ENCODE results near the gene POU4F1. TPM values are rescaled to one million over a fixed set of nuclear protein-coding genes. Genes with fewer than 3 reads are reported as not detected.

POU4F1 gene
- total RNA-seq, 1 experiment from 2014 or later, result not detected

DNA sequence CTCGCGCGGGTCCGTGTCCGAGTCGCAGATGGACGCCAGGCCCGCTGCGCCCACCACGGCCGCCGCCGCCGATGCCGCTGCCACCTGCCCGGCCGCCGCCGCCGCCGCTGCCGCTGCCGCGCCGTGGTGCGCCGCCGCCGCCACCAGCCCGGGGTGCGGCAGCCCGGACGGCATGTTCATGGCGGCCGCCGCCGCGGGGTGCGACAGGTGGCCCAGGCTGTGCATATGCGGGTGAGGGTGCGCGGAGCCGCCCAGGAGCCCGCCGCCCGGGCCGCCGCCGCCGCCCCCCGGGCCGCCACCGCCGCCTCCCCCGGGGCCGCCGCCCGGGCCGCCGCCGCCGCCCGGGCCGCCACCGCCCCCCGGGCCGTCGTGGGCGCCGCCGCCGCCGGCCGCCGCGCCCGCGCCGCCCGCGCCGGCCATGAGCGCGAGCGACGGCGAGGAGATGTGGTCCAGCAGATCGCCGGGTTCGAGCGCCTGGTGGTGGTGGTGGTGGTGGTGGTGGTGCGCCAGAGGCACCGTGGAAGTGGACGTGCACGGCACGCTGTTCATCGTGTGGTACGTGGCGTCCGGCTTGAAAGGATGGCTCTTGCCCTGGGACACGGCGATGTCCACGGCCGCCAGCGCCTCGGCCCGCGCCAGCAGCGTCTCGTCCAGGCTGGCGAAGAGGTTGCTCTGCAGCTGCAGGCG, 1.3 kb downstream of the POU4F1 start:
- H3K4me3 ChIP-seq (ENCODE audit: low read length), result no peak overlapping the region
- H2AFZ ChIP-seq (ENCODE audit: low read length), result no peak overlapping the region
- no peaks in the 10 kb centered on the region for H3K27me3 ChIP-seq (ENCODE audit: low read length)

DNA sequence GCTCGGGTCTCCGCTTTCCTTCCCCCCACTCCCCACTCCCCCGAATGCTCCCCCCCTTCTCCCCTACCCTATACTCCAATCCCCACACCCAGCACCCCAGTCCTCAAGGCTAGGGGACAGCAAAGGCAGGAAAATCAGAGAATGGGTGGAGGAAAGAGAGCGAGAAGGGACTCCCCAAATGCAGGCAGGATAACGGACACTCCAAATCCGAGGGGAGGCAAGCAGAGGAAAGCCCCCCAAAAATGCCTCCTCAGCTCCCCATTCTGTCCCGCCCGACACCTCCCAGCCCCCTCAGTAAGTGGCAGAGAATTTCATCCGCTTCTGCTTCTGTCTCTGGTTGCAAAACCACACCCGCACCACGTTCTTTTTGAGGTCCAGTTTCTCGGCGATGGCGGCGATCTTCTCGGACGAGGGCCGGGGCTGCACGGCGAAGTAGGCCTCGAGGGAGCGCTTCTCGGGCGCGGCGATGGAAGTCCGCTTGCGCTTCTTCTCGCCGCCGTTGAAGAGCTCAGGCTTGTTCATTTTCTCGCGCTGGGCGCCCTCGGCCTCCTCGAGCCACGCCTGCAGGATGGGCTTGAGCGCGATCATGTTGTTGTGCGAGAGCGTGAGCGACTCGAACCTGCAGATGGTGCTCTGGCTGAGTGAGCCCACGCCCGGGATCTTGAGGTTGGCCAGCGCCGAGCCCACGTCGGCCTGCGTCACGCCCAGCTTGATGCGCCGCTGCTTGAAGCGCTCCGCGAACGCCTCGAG, 2.1 kb downstream of the POU4F1 start:
- peaks cover 6% of the 10 kb centered on the region for H3K4me1 ChIP-seq (ENCODE audit: low read length)

More for the DNA sequence above, 1.3 kb downstream of the POU4F1 start:
- H3K4me2 ChIP-seq (ENCODE audit: low read depth, low read length, poor library complexity, severe bottlenecking), result no peak overlapping the region
- no peaks in the 10 kb centered on the region for H3K79me2 ChIP-seq (ENCODE audit: low read length)
- DNase-seq, result no peak
- no peaks in the 10 kb centered on the region for H3K9me2 ChIP-seq (replicated peaks; ENCODE audit: insufficient read depth, low read length)
- H3K9me3 ChIP-seq (ENCODE audit: low read length), result no peaks in the 10 kb centered on the region
- no peak overlapping the region for H3K9ac ChIP-seq (ENCODE audit: low read length)
- no peak overlapping the region for H3K27ac ChIP-seq (ENCODE audit: low read length)
- H3K4me1 ChIP-seq (ENCODE audit: low read length), result peaks cover 6% of the 10 kb centered on the region
- no peaks in the 10 kb centered on the region for H3K36me3 ChIP-seq (ENCODE audit: insufficient read depth, low read length)
- H4K20me1 ChIP-seq (ENCODE audit: insufficient read depth, low read depth, low read length), result no peaks in the 10 kb centered on the region

DNA sequence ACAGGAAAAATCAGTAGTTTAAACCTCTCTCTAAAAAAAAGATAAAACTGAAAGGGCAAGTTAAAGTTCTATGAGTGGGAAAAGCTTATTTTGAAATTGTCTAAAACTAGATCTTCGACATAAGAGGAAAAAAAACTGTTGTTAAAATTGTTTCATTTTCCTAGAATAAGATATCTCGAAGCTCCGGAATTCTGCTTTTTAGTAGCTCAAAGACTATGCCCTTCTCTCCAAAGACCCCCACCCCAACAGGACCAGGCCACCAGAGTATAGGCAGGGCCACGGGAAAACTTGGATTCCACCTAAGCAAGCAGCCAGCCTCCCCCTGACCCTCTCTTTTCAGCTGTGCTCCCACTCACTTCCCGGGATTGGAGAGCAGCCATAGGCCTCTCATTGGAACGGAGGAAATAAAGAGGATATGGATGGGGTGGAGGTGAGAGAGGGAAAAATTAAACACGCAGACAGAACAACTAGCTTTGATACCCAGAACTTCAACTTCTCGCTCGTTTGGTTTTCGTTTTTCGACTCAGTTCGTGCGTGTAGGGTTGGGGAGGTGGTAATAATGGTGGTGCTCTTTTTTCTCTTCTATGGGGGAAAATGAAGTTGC, 3.0 kb downstream of the POU4F1 start:
- Histone ChIP-seq H3K9ac (ENCODE audit: low read length) (no peak overlapping the region), H3K36me3 (ENCODE audit: insufficient read depth, low read length) (no peaks in the 10 kb centered on the region), H3K27ac (ENCODE audit: low read length) (no peak overlapping the region), H3K79me2 (ENCODE audit: low read length) (no peaks in the 10 kb centered on the region), H3K4me3 (ENCODE audit: low read length) (no peak overlapping the region), H3K9me2 (replicated peaks; ENCODE audit: insufficient read depth, low read length) (no peaks in the 10 kb centered on the region), H4K20me1 (ENCODE audit: insufficient read depth, low read depth, low read length) (no peaks in the 10 kb centered on the region), H3K27me3 (ENCODE audit: low read length) (no peaks in the 10 kb centered on the region), H2AFZ (ENCODE audit: low read length) (no peak overlapping the region), H3K4me1 (ENCODE audit: low read length) (peaks cover 6% of the 10 kb centered on the region), H3K9me3 (ENCODE audit: low read length) (no peaks in the 10 kb centered on the region), H3K4me2 (ENCODE audit: low read depth, low read length, poor library complexity, severe bottlenecking) (no peak overlapping the region)
- DNase-seq, result no peak

More for the DNA sequence above, 2.1 kb downstream of the POU4F1 start:
- H3K27ac ChIP-seq (ENCODE audit: low read length), result no peak overlapping the region
- no peak overlapping the region for H3K4me3 ChIP-seq (ENCODE audit: low read length)
- no peak overlapping the region for H3K4me2 ChIP-seq (ENCODE audit: low read depth, low read length, poor library complexity, severe bottlenecking)
- no peak for DNase-seq
- no peaks in the 10 kb centered on the region for H3K27me3 ChIP-seq (ENCODE audit: low read length)
- H3K9me3 ChIP-seq (ENCODE audit: low read length), result no peaks in the 10 kb centered on the region
- H3K9ac ChIP-seq (ENCODE audit: low read length), result no peak overlapping the region
- no peak overlapping the region for H2AFZ ChIP-seq (ENCODE audit: low read length)
- H3K79me2 ChIP-seq (ENCODE audit: low read length), result no peaks in the 10 kb centered on the region
- H4K20me1 ChIP-seq (ENCODE audit: insufficient read depth, low read depth, low read length), result no peaks in the 10 kb centered on the region
- H3K9me2 ChIP-seq (replicated peaks; ENCODE audit: insufficient read depth, low read length), result no peaks in the 10 kb centered on the region
- no peaks in the 10 kb centered on the region for H3K36me3 ChIP-seq (ENCODE audit: insufficient read depth, low read length)

DNA sequence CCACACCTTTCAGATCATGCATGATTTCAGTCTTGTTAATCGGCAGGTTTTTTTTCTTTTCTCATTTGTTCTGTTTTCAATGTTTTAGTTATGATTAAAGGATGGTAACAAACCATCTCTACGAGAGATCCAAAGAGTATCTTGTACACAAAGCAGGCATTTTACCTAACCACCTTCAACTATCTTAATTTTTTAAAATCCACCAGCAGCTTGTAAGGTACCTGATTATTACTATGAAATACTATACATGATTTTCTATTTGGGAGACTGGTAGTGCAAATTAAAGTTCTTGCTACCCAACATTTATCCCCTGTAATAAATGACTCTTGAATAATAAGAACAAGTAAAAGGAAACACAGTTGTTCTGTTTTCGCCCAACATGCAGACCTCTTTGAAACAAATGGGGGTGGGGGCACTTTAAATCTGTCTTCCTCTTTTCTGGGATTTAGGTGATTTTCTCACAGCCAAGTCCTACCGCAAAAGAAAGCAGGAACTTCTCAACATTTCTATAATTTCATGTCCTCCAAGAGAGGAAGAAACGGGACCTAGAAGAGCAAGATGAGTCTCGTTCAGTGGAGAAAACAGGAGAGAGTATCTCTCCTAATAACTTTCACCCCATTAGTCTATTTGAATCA, 3.6 kb downstream of the POU4F1 start:
- H3K4me2 ChIP-seq (ENCODE audit: low read depth, low read length, poor library complexity, severe bottlenecking), result no peak overlapping the region
- no peaks in the 10 kb centered on the region for H3K79me2 ChIP-seq (ENCODE audit: low read length)
- no peaks in the 10 kb centered on the region for H3K27me3 ChIP-seq (ENCODE audit: low read length)
- no peaks in the 10 kb centered on the region for H3K9me2 ChIP-seq (replicated peaks; ENCODE audit: insufficient read depth, low read length)
- no peak overlapping the region for H2AFZ ChIP-seq (ENCODE audit: low read length)
- no peaks in the 10 kb centered on the region for H4K20me1 ChIP-seq (ENCODE audit: insufficient read depth, low read depth, low read length)
- no peak overlapping the region for H3K27ac ChIP-seq (ENCODE audit: low read length)
- DNase-seq, result no peak
- no peaks in the 10 kb centered on the region for H3K9me3 ChIP-seq (ENCODE audit: low read length)
- H3K9ac ChIP-seq (ENCODE audit: low read length), result no peak overlapping the region
- peaks cover 2% of the 10 kb centered on the region for H3K4me1 ChIP-seq (ENCODE audit: low read length)
- H3K36me3 ChIP-seq (ENCODE audit: insufficient read depth, low read length), result no peaks in the 10 kb centered on the region
- no peak overlapping the region for H3K4me3 ChIP-seq (ENCODE audit: low read length)

DNA sequence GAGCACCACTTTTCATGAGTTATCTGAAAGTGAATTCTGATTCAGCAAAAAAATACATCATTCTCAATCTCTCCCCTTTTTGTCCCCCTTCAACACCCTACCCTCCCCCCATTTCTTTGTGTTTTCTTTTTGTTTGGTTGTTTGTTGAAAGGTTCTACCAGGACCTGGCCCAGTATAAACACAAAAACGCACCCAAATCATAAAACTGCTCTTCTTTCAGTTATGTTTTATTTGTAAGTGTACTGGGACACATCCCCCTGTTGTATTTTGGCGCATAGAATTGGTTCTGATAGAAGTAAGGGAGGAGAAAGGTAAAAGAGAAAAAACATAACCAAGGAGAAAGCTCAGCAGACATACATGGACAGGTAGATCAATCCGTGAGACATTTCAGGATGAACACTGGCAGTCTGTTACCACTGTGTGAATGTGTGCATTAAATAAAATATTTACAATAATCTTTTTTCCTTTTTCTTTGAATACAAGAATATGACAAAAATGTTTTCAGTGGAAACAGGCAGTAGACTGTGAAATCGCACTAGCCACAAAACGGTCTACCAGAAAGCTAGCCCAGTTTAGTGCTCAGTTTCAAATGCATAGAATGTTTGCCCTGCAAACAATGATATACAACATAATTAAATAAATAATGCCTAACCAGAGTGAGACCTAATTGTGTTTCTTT, 4.2 kb downstream of the POU4F1 start:
- H3K36me3 ChIP-seq (ENCODE audit: insufficient read depth, low read length), result no peaks in the 10 kb centered on the region
- no peak overlapping the region for H2AFZ ChIP-seq (ENCODE audit: low read length)
- H4K20me1 ChIP-seq (ENCODE audit: insufficient read depth, low read depth, low read length), result no peaks in the 10 kb centered on the region
- H3K9ac ChIP-seq (ENCODE audit: low read length), result no peak overlapping the region
- H3K9me3 ChIP-seq (ENCODE audit: low read length), result no peaks in the 10 kb centered on the region
- no peaks in the 10 kb centered on the region for H3K27me3 ChIP-seq (ENCODE audit: low read length)
- DNase-seq, result no peak
- H3K27ac ChIP-seq (ENCODE audit: low read length), result no peak overlapping the region
- no peaks in the 10 kb centered on the region for H3K9me2 ChIP-seq (replicated peaks; ENCODE audit: insufficient read depth, low read length)
- no peaks in the 10 kb centered on the region for H3K4me1 ChIP-seq (ENCODE audit: low read length)
- no peaks in the 10 kb centered on the region for H3K79me2 ChIP-seq (ENCODE audit: low read length)
- no peak overlapping the region for H3K4me3 ChIP-seq (ENCODE audit: low read length)
- no peak overlapping the region for H3K4me2 ChIP-seq (ENCODE audit: low read depth, low read length, poor library complexity, severe bottlenecking)

DNA sequence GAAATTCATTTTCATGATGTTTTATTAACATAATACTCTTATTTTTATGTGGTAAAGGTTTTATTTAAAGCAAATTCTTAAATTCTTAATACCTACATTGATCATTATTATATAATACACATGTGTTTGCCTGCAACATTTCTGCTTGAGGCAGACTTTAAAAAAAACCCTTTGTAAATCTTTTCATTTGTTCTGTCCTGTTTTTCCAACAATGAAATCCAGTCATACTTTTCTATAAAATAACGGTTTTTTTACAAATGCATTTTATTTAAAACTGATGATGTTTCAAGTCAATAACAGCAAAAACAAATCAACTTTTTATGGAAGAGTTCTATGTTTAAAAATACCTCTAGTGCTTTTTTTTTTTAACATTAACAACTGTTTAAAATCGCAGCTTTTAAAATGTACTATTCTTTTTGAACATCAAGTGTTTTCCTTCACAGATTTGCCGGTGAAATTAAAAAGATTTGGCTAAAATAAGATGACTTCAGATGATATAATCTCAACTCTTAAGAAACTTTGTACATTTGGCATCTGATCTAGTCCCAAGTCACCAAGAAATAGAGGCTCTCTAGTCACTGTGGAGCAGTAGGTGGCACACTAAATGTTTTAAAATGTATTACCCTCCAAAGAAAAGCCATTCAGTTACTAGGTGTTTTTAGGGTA, 5.1 kb downstream of the POU4F1 start:
- Histone ChIP-seq H3K9ac (ENCODE audit: low read length) (no peak overlapping the region), H3K4me3 (ENCODE audit: low read length) (no peak overlapping the region), H3K79me2 (ENCODE audit: low read length) (no peaks in the 10 kb centered on the region), H3K4me1 (ENCODE audit: low read length) (no peaks in the 10 kb centered on the region), H4K20me1 (ENCODE audit: insufficient read depth, low read depth, low read length) (no peaks in the 10 kb centered on the region), H3K9me3 (ENCODE audit: low read length) (no peaks in the 10 kb centered on the region), H3K36me3 (ENCODE audit: insufficient read depth, low read length) (no peaks in the 10 kb centered on the region), H3K27ac (ENCODE audit: low read length) (no peak overlapping the region), H3K4me2 (ENCODE audit: low read depth, low read length, poor library complexity, severe bottlenecking) (no peak overlapping the region), H2AFZ (ENCODE audit: low read length) (no peak overlapping the region), H3K9me2 (replicated peaks; ENCODE audit: insufficient read depth, low read length) (no peaks in the 10 kb centered on the region), H3K27me3 (ENCODE audit: low read length) (no peaks in the 10 kb centered on the region)
- DNase-seq, result no peak

- Histone ChIP-seq H3K36me3 (ENCODE audit: insufficient read depth, low read length) (no peaks in the 10 kb centered on the region), H4K20me1 (ENCODE audit: insufficient read depth, low read depth, low read length) (no peaks in the 10 kb centered on the region), H3K27ac (ENCODE audit: low read length) (no peak overlapping the region), H2AFZ (ENCODE audit: low read length) (no peak overlapping the region), H3K4me2 (ENCODE audit: low read depth, low read length, poor library complexity, severe bottlenecking) (no peak overlapping the region), H3K27me3 (ENCODE audit: low read length) (no peaks in the 10 kb centered on the region), H3K9me2 (replicated peaks; ENCODE audit: insufficient read depth, low read length) (no peaks in the 10 kb centered on the region), H3K4me3 (ENCODE audit: low read length) (no peak overlapping the region), H3K9me3 (ENCODE audit: low read length) (no peaks in the 10 kb centered on the region), H3K4me1 (ENCODE audit: low read length) (no peaks in the 10 kb centered on the region), H3K79me2 (ENCODE audit: low read length) (no peaks in the 10 kb centered on the region), H3K9ac (ENCODE audit: low read length) (no peak overlapping the region)
- no peak for DNase-seq
Observed at GRCh38 chr13:78597602-78597932, 5.8 kb downstream of the POU4F1 start.
